AG09319 (cell line): ENCODE measurements around the gene MRPL52.

Experiments
- DNase-seq: peaks from one replicate; pipeline ENCODE4 v3.0.0-alpha.2; 2010; ENCODE audit warnings: low read depth; ENCODE audit errors: extremely low read depth
- TF ChIP-seq, protein P1 (sequence below): IDR thresholded peaks from 2 replicates; pipeline ENCODE4 v1.5.1; 2011; ENCODE audit warnings: low read depth, mild to moderate bottlenecking, inconsistent platforms, low read length, moderate library complexity

Gene MRPL52

DNA sequence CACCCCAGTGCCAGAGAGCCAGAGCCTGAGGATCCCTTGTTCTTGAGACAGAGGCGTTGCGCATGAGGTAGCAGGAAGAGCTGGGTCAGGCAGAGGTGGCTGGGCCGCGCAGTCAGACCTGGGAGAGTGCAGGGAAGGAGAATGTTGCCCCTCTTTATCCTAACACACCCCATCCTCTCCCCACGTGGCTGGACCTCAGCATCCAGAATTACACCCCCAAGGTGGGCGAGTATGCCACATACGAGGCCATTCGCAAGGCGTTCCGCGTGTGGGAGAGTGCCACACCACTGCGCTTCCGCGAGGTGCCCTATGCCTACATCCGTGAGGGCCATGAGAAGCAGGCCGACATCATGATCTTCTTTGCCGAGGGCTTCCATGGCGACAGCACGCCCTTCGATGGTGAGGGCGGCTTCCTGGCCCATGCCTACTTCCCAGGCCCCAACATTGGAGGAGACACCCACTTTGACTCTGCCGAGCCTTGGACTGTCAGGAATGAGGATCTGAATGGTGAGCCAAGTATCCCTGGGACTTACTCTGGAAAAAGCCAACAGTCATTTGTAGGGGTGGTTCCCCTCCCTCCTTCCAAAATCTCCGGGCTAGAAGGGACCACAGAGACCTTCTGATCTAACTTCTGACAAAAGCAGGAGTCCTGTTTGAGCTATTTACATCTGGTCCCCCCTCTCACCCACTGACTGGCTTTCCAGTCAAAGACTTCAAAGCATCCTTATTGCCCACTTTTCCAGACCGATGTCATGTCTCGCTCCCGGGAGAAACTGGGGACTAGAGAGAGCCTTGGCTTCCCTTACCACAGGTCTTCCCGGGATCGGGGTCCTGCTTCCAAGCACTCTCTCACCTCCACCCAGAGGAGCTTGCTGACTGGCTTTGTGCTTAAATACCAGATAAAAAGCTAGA lies 12.8 kb downstream of the MRPL52 start:
- TF ChIP-seq, protein P1, sequence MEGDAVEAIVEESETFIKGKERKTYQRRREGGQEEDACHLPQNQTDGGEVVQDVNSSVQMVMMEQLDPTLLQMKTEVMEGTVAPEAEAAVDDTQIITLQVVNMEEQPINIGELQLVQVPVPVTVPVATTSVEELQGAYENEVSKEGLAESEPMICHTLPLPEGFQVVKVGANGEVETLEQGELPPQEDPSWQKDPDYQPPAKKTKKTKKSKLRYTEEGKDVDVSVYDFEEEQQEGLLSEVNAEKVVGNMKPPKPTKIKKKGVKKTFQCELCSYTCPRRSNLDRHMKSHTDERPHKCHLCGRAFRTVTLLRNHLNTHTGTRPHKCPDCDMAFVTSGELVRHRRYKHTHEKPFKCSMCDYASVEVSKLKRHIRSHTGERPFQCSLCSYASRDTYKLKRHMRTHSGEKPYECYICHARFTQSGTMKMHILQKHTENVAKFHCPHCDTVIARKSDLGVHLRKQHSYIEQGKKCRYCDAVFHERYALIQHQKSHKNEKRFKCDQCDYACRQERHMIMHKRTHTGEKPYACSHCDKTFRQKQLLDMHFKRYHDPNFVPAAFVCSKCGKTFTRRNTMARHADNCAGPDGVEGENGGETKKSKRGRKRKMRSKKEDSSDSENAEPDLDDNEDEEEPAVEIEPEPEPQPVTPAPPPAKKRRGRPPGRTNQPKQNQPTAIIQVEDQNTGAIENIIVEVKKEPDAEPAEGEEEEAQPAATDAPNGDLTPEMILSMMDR = no peak
- no peak for DNase-seq

DNA sequence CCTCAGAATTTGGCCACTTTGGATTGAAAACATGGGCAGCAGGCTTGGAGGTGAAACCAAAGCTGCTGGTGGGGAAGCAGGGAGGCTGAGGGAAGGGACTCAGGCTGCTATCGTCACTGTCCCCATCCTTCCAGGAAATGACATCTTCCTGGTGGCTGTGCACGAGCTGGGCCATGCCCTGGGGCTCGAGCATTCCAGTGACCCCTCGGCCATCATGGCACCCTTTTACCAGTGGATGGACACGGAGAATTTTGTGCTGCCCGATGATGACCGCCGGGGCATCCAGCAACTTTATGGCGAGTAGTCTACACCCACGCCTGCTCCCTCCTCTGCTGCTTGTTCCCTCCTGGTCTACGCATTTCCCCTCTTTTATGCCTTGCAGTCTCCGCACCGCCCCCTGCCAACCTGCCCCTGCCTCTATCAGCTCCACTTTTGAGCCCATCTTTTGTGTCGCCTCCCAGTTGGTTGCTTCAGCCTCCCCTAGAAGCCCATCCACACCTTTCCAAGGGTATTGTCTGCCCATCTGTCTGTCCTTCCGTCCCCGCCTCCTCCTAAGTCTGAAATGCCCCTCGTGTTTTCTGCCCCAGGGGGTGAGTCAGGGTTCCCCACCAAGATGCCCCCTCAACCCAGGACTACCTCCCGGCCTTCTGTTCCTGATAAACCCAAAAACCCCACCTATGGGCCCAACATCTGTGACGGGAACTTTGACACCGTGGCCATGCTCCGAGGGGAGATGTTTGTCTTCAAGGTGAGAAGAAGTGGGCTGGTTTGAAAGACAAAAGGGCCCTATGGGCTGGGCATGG lies 13.6 kb downstream of the MRPL52 start:
- TF ChIP-seq, protein P1 = no peak

DNA sequence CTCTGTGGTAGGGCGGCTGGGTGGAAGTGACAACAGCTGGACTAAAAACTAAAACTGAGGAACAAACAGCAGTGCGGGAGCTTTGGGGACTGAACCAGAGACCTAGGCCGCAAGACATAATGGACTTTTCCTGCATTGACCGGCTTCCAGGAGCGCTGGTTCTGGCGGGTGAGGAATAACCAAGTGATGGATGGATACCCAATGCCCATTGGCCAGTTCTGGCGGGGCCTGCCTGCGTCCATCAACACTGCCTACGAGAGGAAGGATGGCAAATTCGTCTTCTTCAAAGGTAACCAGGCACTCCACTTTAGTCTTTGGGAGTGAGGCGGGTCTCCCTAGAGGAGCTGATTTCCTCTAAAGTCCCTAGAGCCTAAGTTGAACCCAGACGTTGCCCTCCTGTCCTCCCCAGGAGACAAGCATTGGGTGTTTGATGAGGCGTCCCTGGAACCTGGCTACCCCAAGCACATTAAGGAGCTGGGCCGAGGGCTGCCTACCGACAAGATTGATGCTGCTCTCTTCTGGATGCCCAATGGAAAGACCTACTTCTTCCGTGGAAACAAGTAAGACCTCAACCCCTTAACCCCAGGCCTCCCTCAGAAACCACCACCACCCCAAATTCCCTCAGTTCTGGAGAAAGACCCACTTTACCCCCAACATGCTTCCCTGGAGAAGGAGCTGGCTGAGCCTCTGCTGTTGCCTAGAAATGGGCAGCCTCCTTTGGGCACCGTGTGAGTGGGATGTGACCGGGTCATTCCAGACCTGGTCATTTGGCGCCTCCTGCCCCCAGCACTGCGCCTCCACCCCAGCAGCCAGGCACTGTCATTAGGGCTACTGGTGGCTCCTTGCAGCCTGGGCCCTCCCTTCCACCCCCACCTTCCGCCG lies 14.8 kb downstream of the MRPL52 start:
- no peak for DNase-seq
- TF ChIP-seq, protein P1 = no peak

More for the DNA sequence above, 13.6 kb downstream of the MRPL52 start:
- no peak for DNase-seq

DNA sequence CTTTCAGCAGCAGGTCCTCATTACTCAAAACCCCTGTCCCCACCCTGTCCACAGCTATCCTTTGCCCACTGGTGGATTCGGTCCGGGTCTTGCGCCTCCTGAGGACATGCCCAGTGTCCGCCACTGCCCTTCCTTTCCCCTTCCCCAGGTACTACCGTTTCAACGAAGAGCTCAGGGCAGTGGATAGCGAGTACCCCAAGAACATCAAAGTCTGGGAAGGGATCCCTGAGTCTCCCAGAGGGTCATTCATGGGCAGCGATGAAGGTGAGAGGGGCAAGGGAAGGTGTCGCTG lies 15.4 kb downstream of the MRPL52 start:
- no peak for DNase-seq
- TF ChIP-seq, protein P1 = no peak

DNA sequence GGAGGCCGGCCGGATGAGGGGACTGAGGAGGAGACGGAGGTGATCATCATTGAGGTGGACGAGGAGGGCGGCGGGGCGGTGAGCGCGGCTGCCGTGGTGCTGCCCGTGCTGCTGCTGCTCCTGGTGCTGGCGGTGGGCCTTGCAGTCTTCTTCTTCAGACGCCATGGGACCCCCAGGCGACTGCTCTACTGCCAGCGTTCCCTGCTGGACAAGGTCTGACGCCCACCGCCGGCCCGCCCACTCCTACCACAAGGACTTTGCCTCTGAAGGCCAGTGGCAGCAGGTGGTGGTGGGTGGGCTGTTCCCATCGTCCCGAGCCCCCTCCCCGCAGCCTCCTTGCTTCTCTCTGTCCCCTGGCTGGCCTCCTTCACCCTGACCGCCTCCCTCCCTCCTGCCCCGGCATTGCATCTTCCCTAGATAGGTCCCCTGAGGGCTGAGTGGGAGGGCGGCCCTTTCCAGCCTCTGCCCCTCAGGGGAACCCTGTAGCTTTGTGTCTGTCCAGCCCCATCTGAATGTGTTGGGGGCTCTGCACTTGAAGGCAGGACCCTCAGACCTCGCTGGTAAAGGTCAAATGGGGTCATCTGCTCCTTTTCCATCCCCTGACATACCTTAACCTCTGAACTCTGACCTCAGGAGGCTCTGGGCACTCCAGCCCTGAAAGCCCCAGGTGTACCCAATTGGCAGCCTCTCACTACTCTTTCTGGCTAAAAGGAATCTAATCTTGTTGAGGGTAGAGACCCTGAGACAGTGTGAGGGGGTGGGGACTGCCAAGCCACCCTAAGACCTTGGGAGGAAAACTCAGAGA lies 16.3 kb downstream of the MRPL52 start:
- TF ChIP-seq, protein P1 = no peak
- no peak for DNase-seq

DNA sequence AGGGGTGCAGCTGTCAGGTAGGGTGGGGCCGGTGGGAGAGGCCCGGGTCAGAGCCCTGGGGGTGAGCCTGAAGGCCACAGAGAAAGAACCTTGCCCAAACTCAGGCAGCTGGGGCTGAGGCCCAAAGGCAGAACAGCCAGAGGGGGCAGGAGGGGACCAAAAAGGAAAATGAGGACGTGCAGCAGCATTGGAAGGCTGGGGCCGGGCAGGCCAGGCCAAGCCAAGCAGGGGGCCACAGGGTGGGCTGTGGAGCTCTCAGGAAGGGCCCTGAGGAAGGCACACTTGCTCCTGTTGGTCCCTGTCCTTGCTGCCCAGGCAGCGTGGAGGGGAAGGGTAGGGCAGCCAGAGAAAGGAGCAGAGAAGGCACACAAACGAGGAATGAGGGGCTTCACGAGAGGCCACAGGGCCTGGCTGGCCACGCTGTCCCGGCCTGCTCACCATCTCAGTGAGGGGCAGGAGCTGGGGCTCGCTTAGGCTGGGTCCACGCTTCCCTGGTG lies 17.2 kb downstream of the MRPL52 start:
- TF ChIP-seq, protein P1 = no peak; the same call in 1 of the 2 replicates
- no peak for DNase-seq
